ENCODE results near the gene ATP7B. TPM values are rescaled to one million over a fixed set of nuclear protein-coding genes. Genes with fewer than 3 reads are reported as not detected.

ATP7B gene
- total RNA-seq, 1 experiment from 2014 or later = 11.6 TPM

- TF ChIP-seq AR (CRISPR knock-in tag; IDR thresholded peaks at IDR 0.05) = no peak
- peak; percentile 61; the same call in 1 of the 2 replicates for TF ChIP-seq ZNF138 (CRISPR knock-in tag; conservative IDR thresholded peaks at IDR 0.05)
- no peak for TF ChIP-seq TCF7 (CRISPR knock-in tag; IDR thresholded peaks at IDR 0.05; ENCODE audit: low read depth)
- peak; percentile 62; the same call in 1 of the 2 replicates for TF ChIP-seq IRF1 (CRISPR knock-in tag; IDR thresholded peaks at IDR 0.05)
- TF ChIP-seq ERG (CRISPR knock-in tag; IDR thresholded peaks at IDR 0.05) = 0 out of 2 replicates have a peak, but pooled peaks have one; percentile 44
- no peak for TF ChIP-seq NFE2L1 (CRISPR knock-in tag; IDR thresholded peaks at IDR 0.05)
- TF ChIP-seq NR3C1 (CRISPR knock-in tag; conservative IDR thresholded peaks at IDR 0.05; ENCODE audit: low read depth) = 0 out of 2 replicates have a peak, but pooled peaks have one; percentile 22
- TF ChIP-seq CREB1 (CRISPR knock-in tag; IDR thresholded peaks at IDR 0.05) = no peak
- TF ChIP-seq RELA (CRISPR knock-in tag; IDR thresholded peaks at IDR 0.05; ENCODE audit: borderline replicate concordance) = no peak
- TF ChIP-seq GRHL2 (CRISPR knock-in tag; IDR thresholded peaks at IDR 0.05; ENCODE audit: insufficient replicate concordance, severe bottlenecking) = no peak
- TF ChIP-seq MXD4 (CRISPR knock-in tag; IDR thresholded peaks at IDR 0.05; ENCODE audit: borderline replicate concordance) = no peak
- TF ChIP-seq ELF4 (CRISPR knock-in tag; IDR thresholded peaks at IDR 0.05; ENCODE audit: low read depth) = no peak
- TF ChIP-seq EMX1 (CRISPR knock-in tag; IDR thresholded peaks at IDR 0.05) = no peak
- TF ChIP-seq FOXK1 (CRISPR knock-in tag; IDR thresholded peaks at IDR 0.05) = peak; percentile 63
- no peak for TF ChIP-seq ZSCAN18 (CRISPR knock-in tag; IDR thresholded peaks at IDR 0.05)
- no peak for TF ChIP-seq OVOL2 (CRISPR knock-in tag; IDR thresholded peaks at IDR 0.05; ENCODE audit: borderline replicate concordance)
- TF ChIP-seq ZMAT4 (CRISPR knock-in tag; IDR thresholded peaks at IDR 0.05) = no peak
- peak; percentile 49; the same call in 1 of the 2 replicates for TF ChIP-seq ZBTB21 (CRISPR knock-in tag; IDR thresholded peaks at IDR 0.05; ENCODE audit: borderline replicate concordance)
- peak; percentile 64; the same call in 1 of the 2 replicates for TF ChIP-seq PREB (CRISPR knock-in tag; IDR thresholded peaks at IDR 0.05; ENCODE audit: borderline replicate concordance)
- TF ChIP-seq SP1 (CRISPR knock-in tag; conservative IDR thresholded peaks at IDR 0.05) = peak; percentile 99
- no peak for TF ChIP-seq ARID4B (CRISPR knock-in tag; IDR thresholded peaks at IDR 0.05; ENCODE audit: borderline replicate concordance)
- TF ChIP-seq CBFB (CRISPR knock-in tag; IDR thresholded peaks at IDR 0.05; ENCODE audit: low read depth) = no peak
- no peak for TF ChIP-seq ZNF263 (CRISPR knock-in tag; IDR thresholded peaks at IDR 0.05; ENCODE audit: low read depth)
Measured at GRCh38 chr13:52011632-52012511, 622 bp upstream of the ATP7B start, which contains the start of gene ALG11 (continued).
